GM12864 (cell line): Measurements from ENCODE around the gene STX2.
A peak's percentile ranks its signal among the peaks of the same experiment; 100 is the strongest.

Experiments
- DNase-seq: peaks from one replicate; pipeline ENCODE4 v3.0.0-alpha.2; 2011; ENCODE audit warnings: low read depth
- H3K4me3 ChIP-seq: 2 replicates; pipeline ENCODE4 v1.5.1; 2011; ENCODE audit warnings: mild to moderate bottlenecking, low read depth, low read length, control low read depth
- CTCF ChIP-seq: IDR thresholded peaks from 2 replicates; pipeline ENCODE4 v1.5.1; 2011; ENCODE audit warnings: low read depth, mild to moderate bottlenecking, moderate library complexity, low read length, control low read depth, inconsistent platforms; ENCODE audit errors: missing control alignments

STX2 gene

GRCh38 chr12:130838284-130838950 lies 633 bp downstream of the STX2 start:
- H3K4me3 ChIP-seq, result peak overlapping the region; percentile 73
- TF ChIP-seq CTCF, result no peak
- no peak for DNase-seq

DNA sequence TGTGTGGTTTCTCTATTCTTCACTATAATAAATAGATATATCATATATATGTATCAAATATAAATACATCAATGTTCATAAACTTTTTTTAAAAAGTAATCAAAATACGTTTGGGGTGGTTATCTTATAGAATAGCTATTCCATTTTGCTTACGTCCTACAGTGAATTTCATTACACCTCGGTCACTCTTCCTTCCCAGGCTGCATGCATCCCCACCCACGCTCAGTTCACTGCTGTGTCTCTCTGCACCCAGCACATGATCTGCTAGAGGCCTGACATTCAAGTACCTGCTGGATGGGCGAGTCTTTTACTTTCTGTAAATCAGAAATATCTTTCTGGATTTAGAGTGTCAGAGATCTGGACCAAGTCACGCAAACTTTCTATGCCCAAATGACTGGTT lies 3.6 kb downstream of the STX2 start:
- TF ChIP-seq CTCF, result no peak
- DNase-seq, result no peak
- H3K4me3 ChIP-seq, result no peak overlapping the region

DNA sequence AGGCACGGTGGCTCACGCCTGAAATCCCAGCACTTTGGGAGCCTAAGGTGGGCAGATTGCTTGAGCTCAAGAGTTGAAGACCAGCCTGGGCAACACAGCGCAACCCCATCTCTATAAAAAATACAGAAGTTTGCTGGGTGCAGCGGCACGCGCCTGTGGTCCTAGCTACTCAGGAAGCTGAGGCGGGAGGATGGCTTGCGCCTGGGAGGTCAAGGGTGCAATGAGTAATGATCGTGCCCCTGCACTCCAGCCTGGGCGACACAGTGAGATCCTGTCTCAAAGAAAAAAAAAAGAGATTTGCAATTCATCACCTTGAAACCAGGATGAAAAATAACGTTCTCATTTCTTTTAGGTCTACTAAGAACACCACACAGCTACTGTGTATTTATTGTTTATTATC lies 4.0 kb downstream of the STX2 start:
- no peak overlapping the region for H3K4me3 ChIP-seq
- no peak for TF ChIP-seq CTCF
- no peak for DNase-seq

- DNase-seq, result no peak
- TF ChIP-seq CTCF, result no peak
- H3K4me3 ChIP-seq, result no peak overlapping the region
Observed at GRCh38 chr12:130832561-130833209, 6.4 kb downstream of the STX2 start.

GRCh38 chr12:130831876-130832405 lies 7.1 kb downstream of the STX2 start:
- no peak for DNase-seq
- H3K4me3 ChIP-seq, result no peak overlapping the region
- no peak for TF ChIP-seq CTCF

DNA sequence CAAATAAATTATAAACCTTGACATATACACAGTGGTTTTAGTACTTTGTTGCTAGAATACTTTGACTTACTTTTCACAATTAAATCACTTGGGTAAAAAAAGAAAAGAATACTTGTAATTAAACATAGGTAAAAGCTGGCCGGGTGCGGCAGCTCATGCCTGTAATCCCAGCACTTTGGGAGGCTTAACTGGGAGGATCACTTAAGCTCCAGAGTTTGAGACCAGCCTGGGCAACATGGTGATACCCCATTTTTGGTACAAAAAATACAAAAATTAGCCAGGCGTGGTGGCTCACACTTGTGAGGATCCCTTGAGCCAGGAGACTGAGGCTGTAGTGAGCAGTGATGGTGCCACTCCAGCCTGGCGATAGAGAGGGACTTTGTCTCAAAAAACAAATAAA lies 7.8 kb downstream of the STX2 start:
- H3K4me3 ChIP-seq, result no peak overlapping the region
- DNase-seq, result no peak
- TF ChIP-seq CTCF, result no peak

GRCh38 chr12:130830246-130830551 lies 8.9 kb downstream of the STX2 start:
- no peak overlapping the region for H3K4me3 ChIP-seq
- DNase-seq, result no peak
- TF ChIP-seq CTCF, result no peak
